Neural cell (in vitro differentiated cells): ENCODE results near the gene PLA1A.

Experiments
- RAD21 ChIP-seq: fragments of 450-650 bp; conservative IDR thresholded peaks from 2 replicates; pipeline ENCODE4 v1.6.1; 2014; ENCODE audit warnings: antibody characterized with exemption, mild to moderate bottlenecking, moderate library complexity
- REST ChIP-seq: IDR thresholded peaks from 2 replicates; pipeline ENCODE4 v1.6.1; 2012; ENCODE audit warnings: borderline replicate concordance
- TAF1 ChIP-seq: IDR thresholded peaks from 2 replicates; pipeline ENCODE4 v1.6.1; 2012; ENCODE audit warnings: low read depth
- TF ChIP-seq, protein P1 (sequence below): fragments of 450-650 bp; IDR thresholded peaks from 2 replicates; pipeline ENCODE4 v1.5.1; 2014; ENCODE audit warnings: antibody characterized with exemption, mild to moderate bottlenecking, moderate library complexity; ENCODE audit not compliant: poor library complexity, severe bottlenecking

DNA sequence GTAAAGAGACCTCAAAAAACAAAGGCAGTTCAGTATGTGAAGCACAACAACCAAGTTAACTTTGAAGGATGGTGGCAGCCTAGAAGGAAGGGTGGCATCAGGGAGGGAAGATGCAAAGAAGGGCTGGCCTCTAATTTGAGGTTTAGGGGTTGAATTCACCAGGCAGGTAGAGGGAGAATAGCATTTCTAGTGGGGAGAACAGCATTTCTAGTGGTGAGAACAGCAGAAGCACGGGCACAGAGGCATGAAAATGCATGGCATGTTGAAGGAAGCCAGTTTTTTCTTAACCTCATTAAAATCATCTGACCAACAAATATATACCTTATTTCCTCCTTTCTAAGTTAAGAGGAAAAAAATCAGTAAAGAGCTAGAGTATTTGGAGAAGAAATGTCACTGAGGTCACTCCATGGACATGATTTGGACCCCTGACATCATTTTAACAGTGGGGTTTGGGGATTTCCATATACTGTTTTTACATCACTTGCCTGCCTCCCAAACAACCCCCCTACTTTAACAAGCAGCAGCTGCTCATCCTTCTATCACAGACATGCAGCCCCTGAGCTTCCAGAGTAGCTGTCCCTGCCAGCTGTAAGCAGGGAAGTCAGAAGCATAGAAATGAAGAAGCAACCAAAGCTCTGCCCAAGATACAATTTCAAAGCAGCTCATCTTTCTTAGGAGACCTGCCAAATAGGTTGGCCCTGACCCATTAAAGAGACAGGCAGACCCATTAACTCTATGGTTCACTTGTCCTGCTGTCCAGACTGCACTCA is 65.1 kb downstream of the PLA1A start:
- no peak for TF ChIP-seq REST
- TF ChIP-seq, protein P1, sequence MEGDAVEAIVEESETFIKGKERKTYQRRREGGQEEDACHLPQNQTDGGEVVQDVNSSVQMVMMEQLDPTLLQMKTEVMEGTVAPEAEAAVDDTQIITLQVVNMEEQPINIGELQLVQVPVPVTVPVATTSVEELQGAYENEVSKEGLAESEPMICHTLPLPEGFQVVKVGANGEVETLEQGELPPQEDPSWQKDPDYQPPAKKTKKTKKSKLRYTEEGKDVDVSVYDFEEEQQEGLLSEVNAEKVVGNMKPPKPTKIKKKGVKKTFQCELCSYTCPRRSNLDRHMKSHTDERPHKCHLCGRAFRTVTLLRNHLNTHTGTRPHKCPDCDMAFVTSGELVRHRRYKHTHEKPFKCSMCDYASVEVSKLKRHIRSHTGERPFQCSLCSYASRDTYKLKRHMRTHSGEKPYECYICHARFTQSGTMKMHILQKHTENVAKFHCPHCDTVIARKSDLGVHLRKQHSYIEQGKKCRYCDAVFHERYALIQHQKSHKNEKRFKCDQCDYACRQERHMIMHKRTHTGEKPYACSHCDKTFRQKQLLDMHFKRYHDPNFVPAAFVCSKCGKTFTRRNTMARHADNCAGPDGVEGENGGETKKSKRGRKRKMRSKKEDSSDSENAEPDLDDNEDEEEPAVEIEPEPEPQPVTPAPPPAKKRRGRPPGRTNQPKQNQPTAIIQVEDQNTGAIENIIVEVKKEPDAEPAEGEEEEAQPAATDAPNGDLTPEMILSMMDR = no peak
- TF ChIP-seq TAF1 = no peak
- no peak for TF ChIP-seq RAD21
